GM18508 (cell line): ENCODE measurements around the gene CCNYL1.

Source experiments
- ATAC-seq: cut with Tn5 transposase; IDR thresholded peaks from one replicate; pipeline ENCODE4 v1.9.1; 2021; ENCODE audit warnings: moderate number of reproducible peaks; ENCODE audit not compliant: insufficient read depth, unreplicated experiment

CCNYL1 gene

GRCh38 chr2:207763303-207763917 is 52.0 kb downstream of the CCNYL1 start:
- no peak for ATAC-seq

GRCh38 chr2:207764096-207764630 is 52.7 kb downstream of the CCNYL1 start:
- no peak for ATAC-seq

- ATAC-seq: no peak
Observed at GRCh38 chr2:207765547-207765946, 54.1 kb downstream of the CCNYL1 start.

- no peak for ATAC-seq
Observed at GRCh38 chr2:207766041-207766551, 54.7 kb downstream of the CCNYL1 start.

- ATAC-seq: no peak
Observed at GRCh38 chr2:207766697-207767460, 55.4 kb downstream of the CCNYL1 start.

- no peak for ATAC-seq
Observed at GRCh38 chr2:207767461-207768167, 56.2 kb downstream of the CCNYL1 start.

GRCh38 chr2:207768168-207768865 is 56.9 kb downstream of the CCNYL1 start:
- ATAC-seq: no peak

- no peak for ATAC-seq
Observed at GRCh38 chr2:207768866-207769596, 57.6 kb downstream of the CCNYL1 start.

- ATAC-seq: no peak
Observed at GRCh38 chr2:207770602-207771404, 59.4 kb downstream of the CCNYL1 start.

- no peak for ATAC-seq
Observed at GRCh38 chr2:207771421-207771820, 60.0 kb downstream of the CCNYL1 start.

- no peak for ATAC-seq
Observed at GRCh38 chr2:207772081-207772843, 60.8 kb downstream of the CCNYL1 start.

GRCh38 chr2:207772844-207773205 is 61.4 kb downstream of the CCNYL1 start:
- ATAC-seq: no peak

- ATAC-seq: no peak
Observed at GRCh38 chr2:207775473-207775872, 64.0 kb downstream of the CCNYL1 start.

GRCh38 chr2:207777124-207777523 is 65.7 kb downstream of the CCNYL1 start:
- no peak for ATAC-seq

- ATAC-seq: no peak
Observed at GRCh38 chr2:207778298-207778882, 67.0 kb downstream of the CCNYL1 start.

- no peak for ATAC-seq
Observed at GRCh38 chr2:207779523-207779922, 68.1 kb downstream of the CCNYL1 start.

GRCh38 chr2:207782238-207783030 is 71.0 kb downstream of the CCNYL1 start:
- ATAC-seq: no peak
